Measurements from ENCODE around the gene BCLAF1. TPM values are rescaled to one million over a fixed set of nuclear protein-coding genes. Genes with fewer than 3 reads are reported as not detected.

The BCLAF1 gene
- total and polyA plus RNA-seq, 2 of the 8 experiments (the other 6 are each of a cell fraction or from before 2014, with no cell fraction given), result 30.5 to 230 TPM

DNA sequence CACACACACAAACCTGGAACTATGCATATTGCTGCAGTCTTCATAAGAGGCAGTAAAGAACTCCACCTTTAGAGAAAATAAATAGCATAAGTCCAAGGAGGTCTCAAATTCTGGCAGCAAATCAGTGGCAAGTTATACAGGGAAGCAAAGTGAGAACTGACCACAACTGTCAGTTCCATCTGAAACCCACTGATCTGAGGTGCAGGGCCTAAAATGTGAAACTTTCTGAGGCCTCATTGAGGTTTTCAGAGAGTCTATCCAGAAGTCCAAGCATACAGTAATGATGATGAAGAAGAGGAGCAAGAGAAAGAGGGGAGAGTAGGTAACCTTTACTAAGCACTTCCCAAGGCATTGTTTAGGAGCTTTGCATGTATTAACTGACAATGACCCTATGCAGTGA, 75.8 kb downstream of the BCLAF1 start:
- no peak overlapping the region for H4K5ac ChIP-seq (ENCODE audit: insufficient read length, low read depth, low read length)
- no peak overlapping the region for H3K4me3 ChIP-seq (ENCODE audit: extremely low read depth in 1 of 4, insufficient read depth in 2 of 4, low read depth in 3 of 4, low read length in 4 of 4)
- no peak overlapping the region for H3K27ac ChIP-seq (ENCODE audit: low read depth, low read length)
- H3K14ac ChIP-seq (ENCODE audit: insufficient read length), result no peak overlapping the region
- no peak overlapping the region for H3K4me2 ChIP-seq (ENCODE audit: insufficient read depth in 1 of 2, low read depth in 2 of 2, low read length in 2 of 2)
- H3K9me3 ChIP-seq (ENCODE audit: insufficient read depth in 2 of 2, low read depth in 1 of 2, low read length in 1 of 2), result no peaks in the 10 kb centered on the region
- H2BK12ac ChIP-seq (ENCODE audit: low read depth, low read length), result no peak overlapping the region
- H3K4me1 ChIP-seq (replicated peaks in 1 of 4; ENCODE audit: control insufficient read depth in 3 of 4, insufficient read depth in 4 of 4, low read length in 3 of 4), result no peaks in the 10 kb centered on the region
- H3K79me1 ChIP-seq (ENCODE audit: low read depth, low read length), result no peaks in the 10 kb centered on the region
- no peak overlapping the region for H2AFZ ChIP-seq (ENCODE audit: low read length)
- H3K4ac ChIP-seq (replicated peaks; ENCODE audit: insufficient read length, low read depth, low read length), result no peak overlapping the region
- no peak overlapping the region for H2BK20ac ChIP-seq (ENCODE audit: low read length)
- H2BK120ac ChIP-seq (replicated peaks; ENCODE audit: low read depth, low read length), result no peak overlapping the region
- no peaks in the 10 kb centered on the region for H3K36me3 ChIP-seq (ENCODE audit: control insufficient read depth in 2 of 4, insufficient read depth in 4 of 4, low read length in 3 of 4)
- H3K56ac ChIP-seq (replicated peaks; ENCODE audit: insufficient read length, low read depth, low read length), result no peak overlapping the region
- H4K20me1 ChIP-seq (replicated peaks in 1 of 2; ENCODE audit: control insufficient read depth in 1 of 2, insufficient read depth in 2 of 2, low read length in 2 of 2), result no peaks in the 10 kb centered on the region
- H3K18ac ChIP-seq (ENCODE audit: extremely low read depth, low read length), result no peak overlapping the region
- no peaks in the 10 kb centered on the region; the same call in 1 of the 2 replicates for H3K23me2 ChIP-seq (ENCODE audit: low read depth, low read length)
- no peaks in the 10 kb centered on the region for H3K27me3 ChIP-seq (replicated peaks in 1 of 4; ENCODE audit: control insufficient read depth in 3 of 4, extremely low read depth in 1 of 4, insufficient read depth in 3 of 4, low read length in 3 of 4)
- FAIRE-seq, result no peak
- no peak overlapping the region for H2BK5ac ChIP-seq (ENCODE audit: low read depth, low read length)
- H3K79me2 ChIP-seq (ENCODE audit: control insufficient read depth in 1 of 2, insufficient read depth in 2 of 2, low read length in 2 of 2), result no peaks in the 10 kb centered on the region
- no peak overlapping the region for H4K8ac ChIP-seq (ENCODE audit: extremely low read depth, insufficient read depth, low read length)
- no peak for DNase-seq (ENCODE audit: low read depth in 1 of 2, low spot score in 2 of 2)
- H2AK5ac ChIP-seq (ENCODE audit: low read depth, low read length), result no peak overlapping the region
- POLR2A ChIA-PET (ENCODE audit: partially characterized antibody), result no interaction called here
- no peak overlapping the region for H4K91ac ChIP-seq (replicated peaks; ENCODE audit: insufficient read length, low read length)
- H3K9ac ChIP-seq (replicated peaks in 1 of 4; ENCODE audit: extremely low read depth in 1 of 4, low read depth in 3 of 4, low read length in 3 of 4), result no peak overlapping the region
- no peak overlapping the region for H2BK15ac ChIP-seq (ENCODE audit: low read length)
- no peak overlapping the region for H3K23ac ChIP-seq (ENCODE audit: insufficient read length)
- CTCF ChIA-PET (ENCODE audit: partially characterized antibody), result interaction anchor here (3.5 kb wide), 1 partner anchor 13 kb away, joined by 19 read pairs; no protein-coding TSS in a partner anchor
- TF ChIP-seq RXRA (IDR thresholded peaks at IDR 0.05; ENCODE audit: insufficient read depth, low read depth, low read length), result no peak
- TF ChIP-seq MAFK (IDR thresholded peaks at IDR 0.05; ENCODE audit: low read depth, low read length), result no peak
- TF ChIP-seq RFX5 (IDR thresholded peaks at IDR 0.05; ENCODE audit: borderline replicate concordance, low read depth, low read length), result no peak
- TF ChIP-seq SUZ12 (IDR thresholded peaks at IDR 0.05; ENCODE audit: low read length), result no peak
- no peak for TF ChIP-seq ASH2L (IDR thresholded peaks at IDR 0.05; ENCODE audit: low read length)
- no peak for TF ChIP-seq KDM5A (IDR thresholded peaks at IDR 0.05; ENCODE audit: low read length)
- no peak for TF ChIP-seq TAF1 (IDR thresholded peaks at IDR 0.05; ENCODE audit: low read depth, low read length)
- TF ChIP-seq KDM1A (IDR thresholded peaks at IDR 0.05; ENCODE audit: borderline replicate concordance, low read length), result no peak
- no peak for TF ChIP-seq GTF2F1 (IDR thresholded peaks at IDR 0.05; ENCODE audit: borderline replicate concordance, low read depth, low read length)
- no peak for TF ChIP-seq HDAC6 (IDR thresholded peaks at IDR 0.05; ENCODE audit: low read depth, low read length)
- TF ChIP-seq CBX8 (IDR thresholded peaks at IDR 0.05; ENCODE audit: borderline replicate concordance, low read depth, low read length), result no peak
- no peak for TF ChIP-seq NANOG (IDR thresholded peaks at IDR 0.05; ENCODE audit: insufficient read depth, low read depth, low read length, poor library complexity, severe bottlenecking)
- TF ChIP-seq SP4 (IDR thresholded peaks at IDR 0.05; ENCODE audit: low read length), result no peak
- no peak for TF ChIP-seq POU5F1 (IDR thresholded peaks at IDR 0.05; ENCODE audit: low read depth, low read length)
- TF ChIP-seq JUN (IDR thresholded peaks at IDR 0.05; ENCODE audit: low read depth, low read length), result no peak
- no peak for TF ChIP-seq RBBP5 (IDR thresholded peaks at IDR 0.05; ENCODE audit: borderline replicate concordance, low read depth, low read length)
- TF ChIP-seq FOSL1 (IDR thresholded peaks at IDR 0.05; ENCODE audit: insufficient read depth, low read depth, low read length), result no peak

All from H1 (cell line).